Renal pelvis (tissue), 12 donors: ENCODE data around the gene ALK. TPM values are rescaled to one million over a fixed set of nuclear protein-coding genes. Genes with fewer than 3 reads are reported as not detected.

Experiments used
- DNase-seq: peaks from one replicate; pipeline ENCODE4 v3.0.0-alpha.2; 2013
- long read RNA-seq, 16 experiments: transcript quantifications; one replicate each; lab custom pipeline, GENCODE V29; 2026
- polyA plus RNA-seq, 3 donors: library from polyadenylated mRNA; unstranded; fragments of 120-200 nt; gene quantifications; one replicate each; pipeline ENCODE4 v1.2.1, GENCODE V29; 2013; ENCODE audit not compliant: insufficient read length in 3 of 3

The ALK gene
- polyA plus RNA-seq, result under 1 TPM; 0.22 to 0.55 (median 0.36) TPM
- long read RNA-seq, donor 1, result 0 reads
- long read RNA-seq, donor 2, result 0 reads
- long read RNA-seq, donor 3, result 0 reads
- long read RNA-seq, donor 4, result 0 reads
- long read RNA-seq, donor 5, result 0 reads
- long read RNA-seq, donor 6, result 0 reads
- long read RNA-seq, donor 7, result 0 reads
- long read RNA-seq, donor 8, result 0 reads
- long read RNA-seq, donor 9, full-length matches to known transcripts, result 1 of 1 reads
- long read RNA-seq, donor 9, partial matches to known transcripts, result 0 of 1 reads
- long read RNA-seq, donor 9, other reads (novel, unspliced or antisense), result 0 of 1 reads
- long read RNA-seq, donor 10, result 0 reads
- long read RNA-seq, donor 11, result 0 reads
- long read RNA-seq, donor 12, result 0 reads
- long read RNA-seq, donor 13, result 0 reads
- long read RNA-seq, donor 14, result 0 reads
- long read RNA-seq, donor 15, result 0 reads
- long read RNA-seq, donor 16, result 0 reads

DNA sequence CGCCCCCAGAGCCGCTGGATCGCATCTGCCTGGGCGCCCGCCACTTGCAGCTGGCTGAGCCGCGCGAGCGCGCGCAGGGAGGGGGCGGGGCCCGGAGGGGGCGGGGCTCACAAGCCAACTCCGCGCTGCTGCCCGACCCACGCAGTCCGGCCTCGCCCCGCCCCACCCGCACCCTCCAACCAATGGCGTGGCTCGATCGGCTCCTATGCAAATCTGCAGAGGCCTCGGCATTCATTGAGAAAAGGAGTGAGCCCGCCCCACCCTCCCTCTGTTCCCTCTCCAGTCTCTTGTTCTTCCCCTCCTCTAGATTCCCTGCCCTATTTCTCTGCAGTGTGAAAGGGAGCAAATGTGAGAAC is at the start of gene ALK:
Gene ALK (minus strand): TSS at position 27 of the 356 bp plus-strand sequence. CDS start 927 bp downstream, outside the sequence.
- peak; percentile 92 for DNase-seq

DNA sequence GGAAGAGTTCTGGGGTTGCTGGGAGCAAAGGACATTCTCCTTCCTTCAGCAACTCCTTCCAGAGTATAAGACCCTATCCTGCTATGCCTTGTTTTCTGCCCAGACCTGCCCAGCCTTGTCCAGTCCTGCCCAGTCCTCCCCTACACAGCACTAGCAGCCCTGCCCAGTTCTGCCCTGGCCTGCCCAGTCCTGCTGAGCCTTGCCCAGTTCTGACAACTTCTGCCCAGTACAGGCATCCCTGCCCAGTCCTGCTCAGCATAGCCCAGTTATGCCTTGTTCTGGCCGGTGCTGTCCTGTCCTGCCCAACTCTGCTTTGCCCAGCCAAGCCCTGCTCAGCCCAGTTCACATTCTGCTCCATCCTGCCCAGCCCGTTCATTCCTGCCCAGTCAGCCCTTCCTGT is 44.9 kb upstream of the ALK start:
- no peak for DNase-seq

GRCh38 chr2:29963972-29964570 is 42.7 kb upstream of the ALK start:
- DNase-seq, result no peak

DNA sequence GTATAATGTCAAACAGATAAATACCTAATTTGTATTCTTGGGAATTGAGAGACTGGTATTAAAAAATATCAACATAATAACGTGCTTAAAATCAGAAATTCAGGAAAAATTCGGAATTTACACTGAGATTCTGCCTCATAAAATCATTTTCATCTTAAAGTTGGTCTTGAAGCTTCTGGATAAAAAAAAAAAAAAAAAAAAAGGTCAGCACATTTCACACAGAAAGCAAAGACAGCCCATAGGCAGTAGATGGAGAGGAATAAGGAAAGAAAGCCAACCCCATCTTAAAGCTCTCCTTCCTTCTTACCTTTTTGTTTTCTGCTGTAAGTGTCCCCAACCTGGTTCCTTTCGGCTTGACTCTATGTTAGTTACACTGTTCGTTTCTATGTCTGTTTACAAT is 41.5 kb upstream of the ALK start:
- no peak for DNase-seq

GRCh38 chr2:29954316-29954715 is 32.9 kb upstream of the ALK start:
- no peak for DNase-seq

DNA sequence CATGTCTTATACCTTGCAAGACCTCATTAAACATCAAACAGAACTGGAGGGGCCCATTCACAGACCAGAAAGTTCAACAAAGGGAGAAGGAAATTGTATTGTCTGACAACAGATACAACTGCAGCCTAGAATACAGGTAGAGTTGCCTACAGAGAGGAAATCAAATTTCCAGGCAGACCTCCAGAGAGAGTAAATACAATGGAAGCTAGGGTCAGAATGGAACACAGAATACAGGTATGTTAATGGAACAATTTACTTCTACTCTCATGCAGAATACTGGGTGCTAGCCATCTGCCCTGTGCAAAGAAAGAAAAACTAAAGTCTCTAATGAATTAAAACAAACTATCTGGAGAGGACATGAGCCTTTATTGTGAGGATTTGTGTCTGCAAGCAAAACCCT is 31.6 kb upstream of the ALK start:
- DNase-seq, result no peak

- no peak for DNase-seq
Measured at GRCh38 chr2:29951576-29951975, 30.2 kb upstream of the ALK start.

- DNase-seq, result no peak
Measured at GRCh38 chr2:29950481-29950880, 29.1 kb upstream of the ALK start.

DNA sequence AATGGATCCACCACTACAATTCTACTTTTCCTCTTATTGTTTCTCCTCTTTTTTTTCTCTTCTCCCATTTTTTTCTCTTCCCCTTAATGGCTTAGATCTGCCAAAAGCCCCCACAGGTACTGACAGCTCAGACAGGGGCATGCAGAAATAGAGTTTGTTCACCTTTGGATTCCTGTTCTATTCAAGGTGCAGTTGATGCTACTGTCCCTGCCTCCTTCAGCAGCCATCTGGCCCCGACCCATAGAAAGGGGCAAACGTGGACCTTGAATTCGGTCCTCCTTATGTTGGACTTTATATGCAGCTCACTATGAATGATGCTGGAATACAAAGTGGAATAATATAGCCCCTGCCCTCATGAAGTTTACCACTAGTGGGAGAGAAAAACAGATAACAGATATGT is 27.7 kb upstream of the ALK start:
- DNase-seq, result no peak

DNA sequence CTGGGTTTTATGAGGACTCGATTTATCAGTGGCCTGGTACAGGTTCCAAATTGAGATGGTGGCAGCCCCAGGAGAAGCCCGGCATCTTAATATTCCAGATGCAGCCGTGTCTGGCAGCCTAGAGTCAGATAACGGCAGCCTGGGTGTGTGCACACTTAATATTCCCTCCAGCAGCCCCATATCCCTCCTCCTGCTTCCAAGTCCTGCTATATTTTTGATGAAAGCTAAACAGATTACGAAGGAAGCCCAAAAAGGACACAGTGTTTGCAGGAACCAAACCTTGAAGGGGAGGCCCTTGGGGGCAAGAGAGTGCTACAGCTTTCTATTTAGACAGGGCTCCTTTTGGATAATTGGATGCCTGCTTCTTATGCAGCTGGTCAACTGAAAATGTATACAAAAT is 25.1 kb upstream of the ALK start:
- no peak for DNase-seq

GRCh38 chr2:29942711-29943110 is 21.3 kb upstream of the ALK start:
- no peak for DNase-seq

GRCh38 chr2:29940706-29941105 is 19.3 kb upstream of the ALK start:
- no peak for DNase-seq

- no peak for DNase-seq
Measured at GRCh38 chr2:29936020-29936419, 14.6 kb upstream of the ALK start.

GRCh38 chr2:29931818-29932217 is 10.4 kb upstream of the ALK start:
- no peak for DNase-seq

GRCh38 chr2:29923110-29923721 is 1.8 kb upstream of the ALK start:
- peak; percentile 60 for DNase-seq

- no peak for DNase-seq
Measured at GRCh38 chr2:29922605-29923004, 1.2 kb upstream of the ALK start.

- no peak for DNase-seq
Measured at GRCh38 chr2:29920631-29921559, 491 bp downstream of the ALK start.

DNA sequence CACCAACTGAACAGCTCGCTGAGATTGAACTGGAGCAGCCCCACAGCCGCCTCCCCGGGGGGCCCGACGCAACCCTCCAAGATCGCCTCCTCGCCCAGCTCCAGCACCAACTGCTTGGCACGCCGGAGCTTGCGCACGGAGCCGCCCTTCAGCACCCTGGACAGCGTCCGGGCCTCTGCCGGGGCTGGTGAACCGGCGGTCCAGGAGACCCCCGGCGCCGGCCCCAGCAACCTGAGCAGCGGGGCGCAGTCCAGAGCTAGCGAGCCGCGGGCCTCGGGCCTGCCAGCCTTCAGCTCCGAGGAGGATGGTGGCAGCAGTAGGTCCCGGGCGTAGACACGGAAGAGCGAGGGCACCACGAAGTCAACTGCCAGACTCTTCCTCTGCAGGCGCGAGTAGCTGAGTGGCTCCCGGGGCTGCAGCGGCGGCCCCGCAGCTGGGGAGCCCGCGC is 1.2 kb downstream of the ALK start:
- peak; percentile 77 for DNase-seq

DNA sequence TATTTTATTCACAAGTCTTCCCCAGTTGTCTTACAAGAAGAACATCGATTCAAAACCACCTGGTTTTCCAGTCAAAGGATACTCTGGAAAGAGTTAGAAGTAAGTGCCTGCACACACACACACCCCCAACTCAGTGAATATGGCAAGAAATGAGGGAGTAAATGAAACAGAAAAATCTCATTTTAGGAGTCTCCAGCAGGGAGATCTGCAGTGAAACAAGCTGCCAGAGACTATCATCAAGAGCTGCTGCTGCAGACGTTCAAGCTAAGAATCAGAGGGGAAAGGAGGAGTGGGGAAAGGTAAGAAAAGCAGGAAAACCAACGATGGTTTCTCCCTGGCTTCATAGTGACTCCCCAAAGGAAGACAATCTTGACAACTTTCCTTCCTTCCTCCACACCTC is 2.4 kb downstream of the ALK start:
- no peak for DNase-seq

DNA sequence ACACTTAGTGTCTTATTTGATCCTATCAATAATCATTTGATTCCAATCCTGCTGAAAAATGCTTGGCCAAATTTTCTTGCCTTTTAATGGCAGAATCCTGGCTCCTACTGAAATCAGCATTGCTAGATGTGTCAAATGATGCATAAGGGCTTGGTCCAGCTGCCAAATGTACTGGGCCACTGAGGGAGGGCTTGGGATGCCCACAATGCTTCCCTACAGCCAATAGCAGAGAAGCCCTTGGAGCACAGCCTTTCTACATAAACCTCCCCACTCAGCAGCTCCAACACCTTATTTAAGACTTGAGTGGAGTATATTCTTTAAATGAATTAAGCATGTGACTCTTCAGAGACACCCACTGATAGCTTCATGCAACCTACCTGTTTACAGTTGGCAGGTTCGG is 3.6 kb downstream of the ALK start:
- no peak for DNase-seq

GRCh38 chr2:29916571-29916970 is 4.8 kb downstream of the ALK start:
- no peak for DNase-seq

DNA sequence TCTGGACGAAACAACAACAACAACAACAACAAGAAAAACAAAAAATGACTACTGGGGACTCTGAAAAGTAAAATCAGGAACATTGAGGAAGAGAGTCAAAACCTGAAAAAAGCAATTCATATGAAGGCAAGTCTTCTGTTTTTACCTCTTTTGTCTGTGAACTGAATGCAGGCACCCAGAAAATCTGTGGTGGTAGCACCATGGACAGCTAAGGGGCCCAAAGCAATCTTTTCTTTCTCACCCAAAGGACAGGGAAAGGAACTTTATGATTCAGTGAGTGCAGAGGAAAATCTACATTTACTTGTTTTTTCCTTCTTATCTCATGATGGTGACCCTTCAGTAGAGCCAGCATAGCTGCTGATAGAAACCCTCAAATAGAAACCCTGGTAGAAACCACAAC is 10.4 kb downstream of the ALK start:
- DNase-seq, result no peak
